HFF-Myc (cell line): ENCODE data around the gene SEZ6.

Experiments
- DNase-seq: peaks from one replicate; pipeline ENCODE4 v3.0.0-alpha.2; 2011; ENCODE audit warnings: low read depth; ENCODE audit errors: extremely low read depth
- H3K4me3 ChIP-seq: replicated peaks from 2 replicates; pipeline ENCODE4 v1.5.1; 2011; ENCODE audit warnings: low read depth, mild to moderate bottlenecking, control low read depth, low read length
- TF ChIP-seq, protein P1 (sequence below): IDR thresholded peaks from 2 replicates; pipeline ENCODE4 v1.5.1; 2012; ENCODE audit warnings: mild to moderate bottlenecking, low read depth, low read length, control low read depth; ENCODE audit errors: missing control alignments

SEZ6 gene

DNA sequence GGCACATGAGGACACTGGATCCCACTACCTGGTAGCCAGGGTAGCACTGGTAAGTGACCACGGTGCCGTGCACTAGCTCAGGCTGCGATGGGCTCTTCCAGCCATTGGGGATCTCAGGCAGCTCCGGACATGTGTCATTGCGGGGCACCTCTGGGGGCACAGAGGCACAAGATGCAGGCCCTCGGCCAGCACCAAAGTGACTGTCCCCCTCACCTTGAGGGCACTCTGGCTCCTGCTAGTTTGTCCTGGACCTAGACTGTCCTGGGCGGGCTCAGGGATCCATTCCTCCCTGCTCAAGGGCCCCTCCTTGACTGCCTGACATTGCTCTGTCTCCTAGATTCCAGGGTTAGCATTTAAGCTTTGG is 47.9 kb downstream of the SEZ6 start:
- TF ChIP-seq, protein P1, sequence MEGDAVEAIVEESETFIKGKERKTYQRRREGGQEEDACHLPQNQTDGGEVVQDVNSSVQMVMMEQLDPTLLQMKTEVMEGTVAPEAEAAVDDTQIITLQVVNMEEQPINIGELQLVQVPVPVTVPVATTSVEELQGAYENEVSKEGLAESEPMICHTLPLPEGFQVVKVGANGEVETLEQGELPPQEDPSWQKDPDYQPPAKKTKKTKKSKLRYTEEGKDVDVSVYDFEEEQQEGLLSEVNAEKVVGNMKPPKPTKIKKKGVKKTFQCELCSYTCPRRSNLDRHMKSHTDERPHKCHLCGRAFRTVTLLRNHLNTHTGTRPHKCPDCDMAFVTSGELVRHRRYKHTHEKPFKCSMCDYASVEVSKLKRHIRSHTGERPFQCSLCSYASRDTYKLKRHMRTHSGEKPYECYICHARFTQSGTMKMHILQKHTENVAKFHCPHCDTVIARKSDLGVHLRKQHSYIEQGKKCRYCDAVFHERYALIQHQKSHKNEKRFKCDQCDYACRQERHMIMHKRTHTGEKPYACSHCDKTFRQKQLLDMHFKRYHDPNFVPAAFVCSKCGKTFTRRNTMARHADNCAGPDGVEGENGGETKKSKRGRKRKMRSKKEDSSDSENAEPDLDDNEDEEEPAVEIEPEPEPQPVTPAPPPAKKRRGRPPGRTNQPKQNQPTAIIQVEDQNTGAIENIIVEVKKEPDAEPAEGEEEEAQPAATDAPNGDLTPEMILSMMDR: no peak
- H3K4me3 ChIP-seq: no peak overlapping the region
- DNase-seq: no peak

DNA sequence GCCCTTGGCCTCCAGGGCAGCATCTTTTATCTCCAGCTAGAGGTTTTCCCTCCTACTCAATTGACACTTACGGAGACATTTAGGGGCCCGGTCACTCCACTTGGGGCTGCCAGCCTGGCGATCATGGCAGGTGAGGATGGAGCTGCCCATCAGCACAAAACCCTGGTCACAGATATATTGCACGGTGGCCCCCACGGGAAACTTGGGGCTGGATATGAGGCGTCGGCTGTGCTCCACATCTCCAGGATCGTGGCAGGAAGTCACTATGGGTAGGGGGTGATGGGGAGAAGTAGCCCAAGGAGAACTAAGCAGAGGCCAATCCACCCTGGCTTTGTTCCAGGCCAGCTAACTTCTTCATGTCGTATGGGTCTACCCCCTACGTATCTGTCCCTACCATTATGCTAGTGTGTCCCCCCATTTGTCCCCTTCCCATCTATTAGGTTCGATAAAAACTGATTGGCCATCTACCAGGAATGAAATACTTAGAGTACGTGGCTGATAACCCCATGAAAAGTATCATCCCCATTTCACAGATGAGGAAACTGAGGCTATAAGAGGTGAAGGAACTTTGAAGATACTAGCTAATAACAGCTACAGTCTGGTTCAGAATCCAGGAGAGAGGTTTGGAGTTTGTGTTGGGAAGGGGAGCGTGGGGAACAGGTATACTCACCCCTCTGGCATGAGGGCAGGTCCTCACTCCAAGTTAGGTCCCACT is 48.4 kb downstream of the SEZ6 start:
- DNase-seq: no peak
- no peak overlapping the region for H3K4me3 ChIP-seq
- TF ChIP-seq, protein P1: no peak

DNA sequence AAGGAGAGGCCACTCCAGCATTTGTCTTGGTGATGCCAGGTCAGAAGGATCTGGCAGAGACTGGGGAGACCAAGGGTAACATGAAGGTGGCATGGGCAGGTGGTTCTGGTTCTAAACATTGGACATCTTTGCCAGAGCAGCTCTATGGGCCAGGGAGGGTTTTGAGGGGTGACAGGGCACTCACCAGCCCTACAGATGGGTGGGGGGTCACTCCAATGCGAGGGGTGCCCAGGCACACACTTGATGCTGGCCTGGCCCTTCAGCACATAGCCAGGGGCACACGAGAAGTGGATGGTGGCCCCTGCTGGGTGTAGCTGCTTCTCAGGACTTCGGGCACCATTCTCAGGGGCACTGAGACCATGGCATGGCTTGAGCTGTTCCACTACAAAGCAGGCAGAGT is 49.0 kb downstream of the SEZ6 start:
- TF ChIP-seq, protein P1: no peak

DNA sequence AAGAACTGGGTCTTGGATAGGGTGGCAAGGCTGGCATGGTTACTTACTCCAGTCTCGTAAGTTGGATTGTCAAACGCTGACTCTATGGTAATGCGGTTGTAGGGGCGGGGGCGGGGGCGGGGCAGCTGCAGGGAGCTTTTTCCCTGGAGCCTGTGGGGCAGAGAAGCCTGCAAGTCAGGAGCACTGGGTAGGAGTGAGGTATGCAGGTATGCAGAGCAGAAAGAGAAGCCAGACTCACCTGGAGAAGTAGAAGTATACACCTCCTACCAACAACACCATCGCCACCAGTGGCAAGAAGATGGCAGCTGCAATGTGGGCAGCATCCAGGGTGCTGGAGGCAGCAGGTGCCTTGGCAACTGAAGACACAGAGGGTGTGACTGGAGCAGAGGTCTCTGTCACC is 49.7 kb downstream of the SEZ6 start:
- H3K4me3 ChIP-seq: no peak overlapping the region
- DNase-seq: no peak
- TF ChIP-seq, protein P1: no peak

More for the DNA sequence above, 49.0 kb downstream of the SEZ6 start:
- H3K4me3 ChIP-seq: no peak overlapping the region
- DNase-seq: no peak

DNA sequence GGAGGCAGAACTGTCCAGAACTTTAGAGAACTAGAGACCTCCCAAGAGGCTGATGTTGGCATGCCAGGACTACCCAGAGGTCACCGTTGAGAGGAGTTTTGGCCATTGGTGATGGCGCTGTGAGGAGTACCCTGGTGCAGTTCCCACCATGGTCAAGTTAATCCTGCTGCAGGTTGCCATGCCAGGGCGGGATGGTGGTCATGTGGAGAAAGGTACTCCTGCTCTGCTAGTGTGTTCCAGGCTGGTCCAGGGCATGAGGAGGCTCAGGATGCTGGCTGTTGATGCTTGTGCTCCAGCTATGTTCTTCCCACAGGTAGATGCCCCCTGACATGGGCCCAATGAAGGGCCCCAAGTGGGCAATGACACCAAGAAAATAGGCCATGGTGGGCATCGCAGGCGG is 50.4 kb downstream of the SEZ6 start:
- DNase-seq: no peak
- TF ChIP-seq, protein P1: no peak
- no peak overlapping the region for H3K4me3 ChIP-seq

DNA sequence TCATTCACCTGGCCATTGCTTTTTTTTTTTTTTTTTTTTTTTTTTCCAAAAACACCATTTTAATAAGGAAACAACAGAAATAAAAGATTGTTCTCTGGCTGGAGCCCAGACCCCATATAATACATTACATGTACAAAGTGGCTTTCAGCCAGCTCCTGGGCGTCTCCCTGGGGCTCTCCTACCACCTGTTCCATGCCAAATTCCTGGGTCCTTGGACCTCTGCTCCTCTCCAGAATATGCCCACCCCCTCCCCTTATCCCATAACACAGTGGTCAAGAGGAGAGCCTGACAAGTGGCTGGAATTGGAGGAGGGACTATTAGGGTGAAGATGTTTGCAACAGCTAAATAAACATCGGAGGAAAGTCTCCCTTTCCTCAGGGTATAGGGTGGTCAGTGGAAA is 50.9 kb downstream of the SEZ6 start:
- H3K4me3 ChIP-seq: no peak overlapping the region
- TF ChIP-seq, protein P1: no peak
- no peak for DNase-seq
